Epithelial cell of prostate (primary cell): Measurements from ENCODE around the gene AGPAT2.
"Not testable (repeated sequence)": the region's sequence is repeated elsewhere in the genome, so short reads cannot be mapped to it uniquely, and the experiment has no call there.

Source experiments
- DNase-seq: peaks from one replicate; pipeline ENCODE4 v3.0.0-alpha.2; 2011; ENCODE audit warnings: low read depth, low spot score
- H3K27ac ChIP-seq: fragments of 450-650 bp; 2 replicates; pipeline ENCODE4 v1.5.1; 2017; ENCODE audit warnings: mild to moderate bottlenecking

The AGPAT2 gene

DNA sequence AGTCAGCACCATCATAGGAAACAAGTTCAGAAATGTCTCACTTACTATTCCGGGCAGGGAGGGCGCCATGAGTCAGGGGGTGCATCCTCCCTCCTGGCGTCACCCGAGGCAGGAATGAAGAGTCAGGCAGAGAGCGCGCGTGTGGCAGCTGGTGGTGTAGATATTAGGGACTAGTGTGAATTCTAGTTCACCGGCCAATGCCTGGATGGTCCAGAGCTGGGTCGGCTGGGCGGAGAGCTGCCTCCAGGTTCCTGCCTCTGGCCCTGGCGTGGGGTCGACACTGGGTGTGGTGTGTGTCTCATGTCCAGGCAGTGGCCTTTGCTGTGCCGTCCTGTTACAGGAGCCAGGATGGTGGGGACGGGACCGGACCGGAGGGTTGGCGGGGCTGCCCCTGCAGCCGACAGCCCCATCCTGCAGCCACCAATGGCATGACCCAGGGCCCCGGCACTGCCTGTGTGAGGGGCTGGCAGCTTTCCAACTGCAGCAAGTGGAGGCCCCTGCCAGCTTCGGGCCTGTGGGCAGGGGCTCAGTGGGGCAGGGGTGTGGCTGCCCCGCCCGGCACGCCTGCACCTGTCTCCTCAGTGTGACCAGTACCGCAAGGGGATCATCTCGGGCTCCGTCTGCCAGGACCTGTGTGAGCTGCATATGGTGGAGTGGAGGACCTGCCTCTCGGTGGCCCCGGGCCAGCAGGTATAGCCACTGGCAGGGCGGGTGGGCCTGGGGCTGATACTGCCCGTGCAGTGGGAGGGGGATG, 34.3 kb upstream of the AGPAT2 start:
- peak; percentile 54 for DNase-seq
- H3K27ac ChIP-seq: peak overlapping the region; percentile 17

DNA sequence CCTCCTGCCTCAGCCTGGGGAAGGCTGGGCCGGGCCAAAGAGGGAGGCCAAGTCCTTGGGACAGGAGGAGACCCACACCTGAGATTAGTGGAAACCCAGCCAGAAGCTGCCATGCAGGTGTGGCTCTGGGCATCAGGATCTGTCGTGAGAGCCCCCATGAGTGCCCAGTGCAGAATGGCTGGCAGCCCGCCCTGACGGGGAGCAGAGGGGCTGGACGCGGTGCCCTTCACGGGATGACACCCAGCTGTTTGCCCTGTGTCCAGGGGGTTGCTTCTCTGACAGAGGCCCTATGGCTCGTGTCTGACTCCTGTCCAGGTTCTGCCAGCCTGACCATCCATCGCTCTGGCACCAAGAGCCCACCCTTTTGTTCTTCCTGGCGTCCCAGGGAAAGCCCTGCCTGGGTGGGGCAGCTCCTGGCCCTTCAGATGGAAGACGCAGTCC, 33.7 kb upstream of the AGPAT2 start:
- H3K27ac ChIP-seq: peak overlapping the region; percentile 17
- no peak for DNase-seq

DNA sequence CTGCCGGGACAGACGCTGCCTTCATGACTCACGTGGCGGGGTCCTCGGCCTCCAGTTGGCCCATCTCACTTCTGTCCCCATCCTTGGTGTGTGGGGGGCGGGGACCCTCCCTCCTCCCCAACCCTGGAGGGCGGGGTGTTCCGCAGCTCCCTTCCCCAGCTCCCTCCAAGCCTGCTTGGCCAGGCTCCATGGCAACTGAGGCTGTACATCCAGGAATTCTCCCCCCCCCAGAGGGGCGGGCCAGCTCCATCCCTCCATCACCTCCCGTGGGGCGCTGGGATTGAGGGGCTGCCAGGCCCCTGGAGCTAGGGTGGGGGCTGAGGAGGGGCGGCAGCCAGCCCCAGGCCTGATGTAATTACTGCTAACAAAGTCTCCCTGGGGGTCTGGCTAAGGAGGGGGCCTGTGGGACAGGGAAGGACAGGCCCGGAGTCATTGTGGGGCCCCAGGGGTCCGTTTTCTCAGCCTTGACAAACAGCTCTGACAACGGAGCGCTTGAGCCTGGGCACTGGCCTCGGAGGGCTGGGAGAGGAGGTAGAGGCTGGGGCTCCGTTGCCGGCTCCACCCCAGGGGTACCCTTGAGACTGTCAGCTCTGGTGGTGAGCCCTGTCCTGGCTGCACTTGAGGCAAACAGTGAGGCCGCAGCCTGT, 33.1 kb upstream of the AGPAT2 start:
- H3K27ac ChIP-seq: no peak overlapping the region
- no peak for DNase-seq

GRCh38 chr9:136719195-136719880, 32.1 kb upstream of the AGPAT2 start:
- H3K27ac ChIP-seq: no peak overlapping the region
- no peak for DNase-seq

GRCh38 chr9:136718345-136719194, 31.3 kb upstream of the AGPAT2 start:
- DNase-seq: no peak
- no peak overlapping the region for H3K27ac ChIP-seq

DNA sequence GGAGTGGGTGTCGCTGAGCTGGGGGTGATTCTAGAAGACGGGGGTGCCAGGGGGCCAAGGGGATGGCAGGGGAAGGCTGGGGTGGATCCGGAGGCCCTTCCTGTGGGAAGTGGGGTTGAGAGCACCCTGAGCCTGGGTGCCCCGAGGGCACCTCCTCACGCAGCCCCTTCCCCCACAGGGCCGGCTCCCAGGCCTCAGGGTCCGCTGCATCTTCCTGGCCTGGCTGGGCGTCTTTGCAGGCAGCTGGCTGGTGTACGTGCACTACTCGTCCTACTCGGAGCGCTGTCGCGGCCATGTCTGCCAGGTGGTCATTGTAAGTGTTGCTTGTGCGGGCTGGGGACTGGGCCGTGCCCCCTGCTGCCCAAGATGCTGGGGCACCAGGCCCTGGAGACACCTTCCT, 30.1 kb upstream of the AGPAT2 start:
- no peak overlapping the region for H3K27ac ChIP-seq
- no peak for DNase-seq

GRCh38 chr9:136714893-136715274, 27.6 kb upstream of the AGPAT2 start:
- DNase-seq: no peak
- H3K27ac ChIP-seq: no peak overlapping the region

DNA sequence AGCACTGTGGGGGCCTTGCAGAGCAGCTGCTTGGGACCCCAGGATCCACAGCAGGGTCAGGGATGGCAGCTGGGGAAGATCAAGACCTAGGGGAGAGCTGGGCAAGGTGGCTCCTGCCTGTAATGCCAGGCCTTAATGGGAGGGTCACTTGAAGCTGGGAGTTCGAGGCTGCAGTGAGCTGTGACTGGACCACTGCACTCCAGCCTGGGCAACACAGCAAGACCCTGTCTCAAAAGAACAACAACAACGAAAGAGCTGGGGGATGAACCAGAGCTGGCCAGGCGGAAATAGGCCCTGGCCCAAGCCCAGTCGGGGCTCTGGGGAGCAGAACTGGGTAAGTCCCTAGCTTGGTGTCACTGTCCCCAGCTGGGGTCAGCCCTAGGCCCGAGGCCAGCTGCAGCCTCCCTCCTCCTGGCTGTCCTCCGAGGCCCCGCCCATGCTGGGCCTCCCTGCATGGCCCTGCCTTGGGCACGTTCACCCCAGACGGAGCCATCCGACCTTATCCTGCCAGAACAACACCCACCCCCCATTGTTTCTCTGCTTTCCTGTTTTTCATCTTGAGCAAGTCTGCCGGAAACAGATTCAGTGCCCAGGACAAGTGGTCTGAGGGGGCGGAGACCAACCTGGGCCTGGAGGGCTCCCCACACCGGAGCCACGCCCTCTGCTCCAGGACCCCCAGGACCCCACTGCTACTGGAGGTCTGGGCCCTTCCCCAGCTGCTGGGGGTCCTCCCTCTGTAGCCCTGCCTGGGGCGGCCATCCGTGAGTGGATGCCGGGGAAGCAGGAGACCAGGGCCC, 27.0 kb upstream of the AGPAT2 start:
- no peak overlapping the region for H3K27ac ChIP-seq
- no peak for DNase-seq

GRCh38 chr9:136713550-136713949, 26.3 kb upstream of the AGPAT2 start:
- DNase-seq: no peak
- H3K27ac ChIP-seq: no peak overlapping the region

DNA sequence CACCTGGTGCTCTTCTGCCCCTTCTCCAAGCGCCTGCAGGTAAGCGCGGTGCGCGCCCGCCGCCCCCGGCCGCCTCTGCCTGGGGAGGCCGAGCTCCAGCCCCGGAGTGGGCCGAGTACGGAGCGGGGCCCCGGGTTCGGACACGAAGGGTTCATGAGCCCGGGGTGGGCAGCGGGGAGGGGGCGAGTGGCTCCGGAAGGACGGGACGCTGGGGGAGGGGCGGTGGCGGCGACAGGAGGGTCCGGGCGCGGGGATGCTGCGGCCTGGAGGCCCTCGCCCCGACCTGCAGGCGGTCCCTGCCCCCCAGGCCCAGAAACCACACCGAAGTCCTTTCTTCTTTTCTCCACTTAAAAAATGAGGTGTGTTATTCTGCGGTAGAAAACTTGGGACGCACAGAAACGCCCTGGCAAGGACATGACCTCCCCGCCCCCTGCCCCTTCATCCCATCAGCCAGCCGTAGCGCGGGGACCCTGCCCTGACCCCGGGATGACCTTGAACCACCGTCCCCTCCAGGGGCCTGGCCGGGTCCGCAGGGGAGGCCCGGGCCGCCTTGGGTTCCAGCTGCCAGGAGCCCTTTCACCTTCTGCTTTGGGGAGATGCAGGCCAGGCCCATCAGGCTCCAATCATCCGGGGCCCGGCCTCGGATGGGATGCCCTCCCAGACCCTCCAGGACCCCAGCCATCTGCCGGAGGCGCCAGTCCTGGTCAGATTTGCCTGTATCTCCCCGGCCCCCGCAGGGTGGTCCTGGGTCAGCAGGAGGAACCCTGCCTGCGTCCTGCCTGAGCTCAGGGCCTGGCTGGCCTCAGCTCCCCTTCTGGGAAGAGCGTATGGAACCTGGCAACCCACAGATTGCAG, 25.7 kb upstream of the AGPAT2 start:
- no peak for DNase-seq

DNA sequence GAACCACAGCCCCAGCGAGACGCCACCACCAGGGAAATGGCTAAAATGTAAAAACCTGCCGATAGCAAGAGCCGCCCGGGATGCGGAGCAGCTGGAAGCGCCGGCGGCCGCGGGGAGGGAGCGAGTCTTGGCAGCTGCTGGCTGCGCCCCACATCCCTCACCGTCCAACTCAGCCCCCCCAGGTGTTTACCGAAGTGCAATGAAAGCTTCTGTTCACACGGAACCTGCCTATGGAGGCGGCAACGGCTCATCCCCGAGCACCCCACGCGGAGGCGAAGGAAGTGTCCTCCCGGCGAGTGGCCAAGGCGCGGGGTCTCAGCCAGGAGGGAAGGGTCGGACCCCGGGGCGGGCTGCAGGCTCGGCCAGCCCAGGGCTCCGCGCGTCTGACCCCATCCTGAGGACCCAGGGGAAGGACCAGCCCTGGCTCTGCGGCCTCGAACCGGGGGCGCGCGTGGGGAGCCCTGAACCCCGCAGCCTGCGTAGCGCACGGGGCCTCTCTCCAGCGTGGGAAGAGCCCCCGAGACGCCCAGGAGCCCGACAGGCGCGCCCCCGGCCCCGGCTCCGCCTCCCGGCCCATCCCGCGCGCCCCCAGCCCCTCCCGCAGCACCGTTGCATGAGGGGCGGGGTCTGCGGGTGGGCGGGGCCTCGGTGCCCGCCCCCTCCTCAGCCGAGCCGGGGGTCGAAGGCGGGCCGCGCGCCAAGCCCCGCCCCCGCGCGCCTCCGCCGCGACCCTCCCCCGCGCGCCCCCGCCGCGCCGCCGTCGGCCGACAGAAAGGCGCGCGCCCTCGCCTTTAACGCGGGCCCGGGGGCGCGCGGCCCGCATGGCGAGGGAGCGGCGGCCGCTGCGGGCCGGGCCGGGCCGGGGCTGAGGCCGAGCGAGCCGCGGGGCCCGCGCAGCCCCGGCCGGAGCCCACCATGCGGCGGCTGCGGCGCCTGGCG, 24.8 kb upstream of the AGPAT2 start, which contains the start of gene DIPK1B:
Gene DIPK1B, plus strand, starts transcription at position 822 of the 939 bp plus-strand sequence. Its CDS starts 94 bp downstream, at position 916.
- DNase-seq: no peak
- H3K27ac ChIP-seq: no peak within 1 kb of the TSS

More for the DNA sequence above, 25.7 kb upstream of the AGPAT2 start:
- H3K27ac ChIP-seq: no peak overlapping the region

- DNase-seq, H3K27ac ChIP-seq: not testable (repeated sequence)
These were observed 24.0 kb upstream of the AGPAT2 start for GRCh38 chr9:136711219-136711648.

- H3K27ac ChIP-seq: no peak overlapping the region
These were observed 23.3 kb upstream of the AGPAT2 start for GRCh38 chr9:136710543-136710942.

GRCh38 chr9:136709454-136710109, 22.3 kb upstream of the AGPAT2 start:
- DNase-seq: no peak
- H3K27ac ChIP-seq: no peak overlapping the region

More at GRCh38 chr9:136710543-136710942, 23.3 kb upstream of the AGPAT2 start:
- no peak for DNase-seq

DNA sequence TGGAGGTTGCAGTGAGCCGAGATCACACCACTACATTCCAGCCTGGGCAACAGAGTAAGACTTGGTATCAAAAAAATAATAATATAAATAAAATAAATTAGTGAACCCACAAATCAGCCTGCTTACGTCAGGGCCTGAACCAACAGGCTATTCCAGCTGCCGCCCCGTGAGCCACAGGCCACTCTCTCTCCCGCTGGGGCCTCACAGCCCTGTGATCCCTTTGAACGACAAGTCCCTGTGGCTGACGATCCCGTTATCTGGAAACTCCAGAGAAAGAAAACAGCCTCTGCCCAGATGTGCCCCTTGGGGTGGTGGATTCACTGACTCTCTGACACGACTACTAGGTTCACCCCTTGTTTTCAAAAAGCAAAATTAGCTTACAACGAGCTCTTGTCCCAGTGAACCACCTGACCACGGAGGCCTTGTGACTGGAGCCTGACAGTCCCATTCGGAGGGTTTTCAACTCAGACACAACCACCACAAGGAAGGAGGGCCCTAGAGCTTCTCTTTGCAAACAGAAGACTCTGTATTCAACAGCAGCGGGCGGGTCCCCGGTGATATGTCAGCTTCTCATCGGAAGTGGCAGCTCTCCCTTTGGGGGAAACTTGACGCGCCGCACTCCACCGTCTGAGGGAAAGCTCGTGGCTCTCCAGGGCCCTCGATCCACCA, 20.7 kb upstream of the AGPAT2 start:
- no peak overlapping the region for H3K27ac ChIP-seq
- no peak for DNase-seq

DNA sequence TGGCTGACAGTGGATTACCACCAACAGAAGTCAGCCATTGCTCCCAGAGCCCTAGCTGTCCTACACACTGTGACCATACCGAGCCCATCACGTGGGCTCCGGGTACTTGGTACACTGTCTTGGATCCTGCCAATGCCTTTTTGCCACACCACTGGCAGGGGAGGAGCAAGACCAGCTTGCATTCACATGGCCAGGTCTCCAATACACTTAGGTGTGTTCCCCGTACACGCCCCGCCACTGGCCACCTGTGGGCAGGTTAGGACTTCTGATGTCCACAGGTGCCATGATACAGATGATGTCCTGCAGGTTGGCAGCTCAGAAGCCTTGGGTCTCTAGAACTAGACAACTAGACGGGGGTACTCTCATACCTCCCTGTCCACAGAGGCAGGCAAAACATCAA, 19.8 kb upstream of the AGPAT2 start:
- no peak for DNase-seq
- no peak overlapping the region for H3K27ac ChIP-seq
